GM12865 (cell line): ENCODE data around the gene ECT2.
"Not testable (repeated sequence)": the region's sequence is repeated elsewhere in the genome, so short reads cannot be mapped to it uniquely, and the experiment has no call there.

ENCODE experiments used
- DNase-seq: peaks from one replicate; pipeline ENCODE4 v3.0.0; 2010; ENCODE audit warnings: low read depth
- H3K4me3 ChIP-seq: 2 replicates; pipeline ENCODE4 v1.5.1; 2011; ENCODE audit warnings: mild to moderate bottlenecking, low read depth, low read length, control low read depth
- TF ChIP-seq, protein P1 (sequence below): IDR thresholded peaks from 2 replicates; pipeline ENCODE4 v1.5.1; 2011; ENCODE audit warnings: low read length, control low read depth, low read depth, inconsistent platforms; ENCODE audit not compliant: insufficient read depth; ENCODE audit errors: missing control alignments

ECT2 gene

DNA sequence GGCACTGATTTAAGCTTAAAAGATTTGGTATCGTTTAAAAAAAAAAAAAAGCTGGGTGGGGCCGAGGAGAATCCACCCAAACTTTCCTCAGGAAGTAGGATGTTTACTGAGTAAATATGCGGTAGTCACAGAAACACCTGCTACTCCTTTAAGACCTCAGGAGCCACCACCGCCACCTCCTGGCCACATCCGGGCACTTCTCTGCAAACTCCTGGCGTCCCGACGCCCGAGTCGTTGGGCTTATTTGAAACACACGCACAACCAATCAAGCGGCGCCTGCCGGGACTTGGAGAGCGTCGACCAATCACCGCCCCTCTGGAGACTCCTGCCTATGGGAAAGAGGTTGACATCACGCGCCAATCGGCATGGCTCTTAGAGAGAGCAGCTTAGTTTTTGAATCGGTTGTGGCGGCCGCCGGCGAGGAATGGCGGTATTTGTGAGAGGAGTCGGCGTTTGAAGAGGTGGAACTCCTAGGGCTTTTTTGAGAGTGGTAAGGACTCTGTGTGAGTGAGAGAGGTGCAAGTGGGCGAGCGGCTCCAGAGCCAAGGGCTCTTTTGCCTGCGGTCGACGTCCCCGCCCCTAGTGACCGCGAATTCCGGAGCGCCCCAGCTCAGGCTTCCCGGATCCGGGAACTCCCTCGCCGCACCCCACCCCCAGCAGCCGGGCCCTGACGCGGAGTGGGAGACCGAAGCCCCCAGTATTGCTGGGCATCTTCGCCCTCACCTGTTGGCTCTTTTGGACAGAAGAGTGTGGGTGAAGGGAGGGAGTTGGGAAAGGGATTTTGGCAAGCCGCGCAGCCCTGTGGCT is at the start of gene ECT2:
TSS of gene ECT2 (plus strand) at position 359 of the 807 bp plus-strand sequence. CDS start 3,805 bp downstream, outside the sequence.
- H3K4me3 ChIP-seq: peak within 1 kb of the TSS; percentile 93
- DNase-seq: peak; percentile 100
- TF ChIP-seq, protein P1, sequence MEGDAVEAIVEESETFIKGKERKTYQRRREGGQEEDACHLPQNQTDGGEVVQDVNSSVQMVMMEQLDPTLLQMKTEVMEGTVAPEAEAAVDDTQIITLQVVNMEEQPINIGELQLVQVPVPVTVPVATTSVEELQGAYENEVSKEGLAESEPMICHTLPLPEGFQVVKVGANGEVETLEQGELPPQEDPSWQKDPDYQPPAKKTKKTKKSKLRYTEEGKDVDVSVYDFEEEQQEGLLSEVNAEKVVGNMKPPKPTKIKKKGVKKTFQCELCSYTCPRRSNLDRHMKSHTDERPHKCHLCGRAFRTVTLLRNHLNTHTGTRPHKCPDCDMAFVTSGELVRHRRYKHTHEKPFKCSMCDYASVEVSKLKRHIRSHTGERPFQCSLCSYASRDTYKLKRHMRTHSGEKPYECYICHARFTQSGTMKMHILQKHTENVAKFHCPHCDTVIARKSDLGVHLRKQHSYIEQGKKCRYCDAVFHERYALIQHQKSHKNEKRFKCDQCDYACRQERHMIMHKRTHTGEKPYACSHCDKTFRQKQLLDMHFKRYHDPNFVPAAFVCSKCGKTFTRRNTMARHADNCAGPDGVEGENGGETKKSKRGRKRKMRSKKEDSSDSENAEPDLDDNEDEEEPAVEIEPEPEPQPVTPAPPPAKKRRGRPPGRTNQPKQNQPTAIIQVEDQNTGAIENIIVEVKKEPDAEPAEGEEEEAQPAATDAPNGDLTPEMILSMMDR: peak; percentile 66

GRCh38 chr3:172700936-172701455 is 49.5 kb upstream of the ECT2 start:
- TF ChIP-seq, protein P1: no peak
- H3K4me3 ChIP-seq: no peak overlapping the region
- DNase-seq: no peak

- H3K4me3 ChIP-seq: no peak overlapping the region
- TF ChIP-seq, protein P1: no peak
Observed at GRCh38 chr3:172701751-172702150, 48.8 kb upstream of the ECT2 start.

GRCh38 chr3:172702256-172702655 is 48.3 kb upstream of the ECT2 start:
- H3K4me3 ChIP-seq: no peak overlapping the region
- no peak for DNase-seq
- TF ChIP-seq, protein P1: no peak

More at GRCh38 chr3:172701751-172702150, 48.8 kb upstream of the ECT2 start:
- DNase-seq: no peak

- not testable (repeated sequence) for H3K4me3 ChIP-seq, DNase-seq
Observed at GRCh38 chr3:172702731-172703130, 47.8 kb upstream of the ECT2 start.

GRCh38 chr3:172704001-172704400 is 46.5 kb upstream of the ECT2 start:
- TF ChIP-seq, protein P1: no peak
- H3K4me3 ChIP-seq: no peak overlapping the region
- no peak for DNase-seq

DNA sequence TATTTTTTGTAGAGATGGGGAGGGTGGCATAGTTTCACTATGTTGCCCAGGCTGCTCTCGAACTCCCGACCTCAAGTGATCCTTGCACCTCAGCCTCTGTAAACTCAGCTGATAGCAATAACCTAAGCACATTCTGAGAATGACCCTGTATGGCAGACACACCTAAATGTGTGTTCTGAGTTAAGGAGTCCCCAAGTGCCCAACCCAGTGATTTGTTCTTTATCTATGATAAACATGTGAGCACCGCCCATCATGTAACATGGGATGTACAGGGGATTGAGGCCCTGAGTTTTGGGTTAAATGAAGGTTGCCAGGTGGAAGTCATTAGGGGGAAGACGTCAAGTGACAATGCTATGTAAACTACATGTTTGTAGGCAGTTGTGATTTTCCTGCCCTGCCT is 45.4 kb upstream of the ECT2 start:
- TF ChIP-seq, protein P1: no peak
- H3K4me3 ChIP-seq: no peak overlapping the region
- no peak for DNase-seq
